Umbilical cord (tissue), 2 donors: Measurements from ENCODE around the gene GUCD1. TPM values are rescaled to one million over a fixed set of nuclear protein-coding genes. Genes with fewer than 3 reads are reported as not detected.

ENCODE experiments used
- DNase-seq: peaks from one replicate; pipeline ENCODE4 v3.0.0-alpha.2; 2015; ENCODE audit warnings: low spot score
- total RNA-seq: library from RNA; depleted of rRNA; stranded (reverse); fragments of >200 nt; gene quantifications from one replicate; pipeline ENCODE4 v1.2.3, GENCODE V29; 2014; ENCODE audit warnings: low replicate concordance; ENCODE audit not compliant: insufficient read depth

The GUCD1 gene
- total RNA-seq, 1 donor from 2014 or later, result 70.5 TPM

DNA sequence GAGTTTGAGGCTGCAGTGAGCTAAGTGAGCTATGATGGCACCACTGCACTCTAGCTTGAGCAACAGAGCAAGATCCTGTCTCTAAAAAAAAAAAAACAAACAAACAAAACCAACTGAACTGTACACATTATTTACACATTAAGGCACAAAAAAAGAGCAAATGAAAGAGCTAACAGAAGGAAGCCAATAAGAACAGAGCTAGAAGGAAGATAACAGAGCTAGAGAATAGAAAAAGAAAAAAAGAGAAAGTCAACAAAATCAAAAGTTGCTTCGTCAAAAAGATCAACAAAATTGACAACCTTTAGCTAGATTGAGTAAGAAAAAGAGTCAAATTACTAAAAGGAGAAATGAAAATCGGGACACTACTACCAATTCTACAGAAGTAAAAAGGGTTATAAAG lies 25.0 kb downstream of the GUCD1 start:
- no peak for DNase-seq

DNA sequence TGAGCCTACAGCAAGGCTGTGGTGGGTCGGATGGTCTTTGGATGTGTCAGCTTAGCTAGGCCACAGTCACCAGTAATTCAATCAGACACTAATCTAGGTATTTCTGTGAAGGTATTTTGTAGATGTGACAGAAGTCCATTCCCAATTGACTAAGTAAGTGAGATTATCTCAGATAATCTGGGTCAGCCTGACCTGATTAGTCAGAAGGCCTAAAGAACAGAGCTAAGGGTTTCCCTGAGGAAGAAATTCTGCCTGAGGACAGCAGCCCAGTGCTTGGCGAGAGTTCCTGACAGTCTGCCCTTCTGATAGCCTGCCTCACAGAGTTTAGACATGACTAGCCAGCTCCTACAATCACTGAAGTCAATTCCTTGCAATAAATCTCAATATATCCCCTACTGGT lies 28.7 kb downstream of the GUCD1 start:
- no peak for DNase-seq

DNA sequence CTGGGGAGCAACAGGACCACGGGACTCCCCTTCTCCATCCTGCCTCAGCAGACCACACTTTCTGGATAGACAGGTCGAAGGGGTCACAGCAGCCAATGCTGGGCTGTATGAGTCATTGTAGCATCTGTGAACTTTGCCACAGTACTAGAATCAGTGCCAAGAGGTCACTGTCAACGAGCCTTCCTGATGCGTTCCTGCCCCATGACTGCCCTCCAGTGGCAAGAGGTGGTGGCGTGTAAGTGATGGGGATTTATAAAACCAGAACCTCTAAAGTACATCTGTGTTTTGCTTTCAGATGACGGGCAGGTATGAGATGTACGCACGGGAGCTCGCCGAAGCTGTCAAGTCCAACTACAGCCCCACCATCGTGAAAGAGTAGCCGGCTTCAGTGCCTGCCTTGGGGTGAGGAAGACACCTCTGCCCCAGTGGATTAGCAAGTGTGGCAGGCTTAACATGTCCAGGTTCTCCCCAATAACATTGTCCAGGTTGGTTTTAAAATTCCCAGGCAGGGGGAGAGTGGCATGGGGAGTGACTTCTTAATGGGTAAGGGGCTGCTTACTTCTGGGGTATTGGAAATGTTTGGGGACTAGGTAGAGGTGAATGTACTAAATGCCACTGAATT lies 29.4 kb downstream of the GUCD1 start:
- DNase-seq, result peak; percentile 69

DNA sequence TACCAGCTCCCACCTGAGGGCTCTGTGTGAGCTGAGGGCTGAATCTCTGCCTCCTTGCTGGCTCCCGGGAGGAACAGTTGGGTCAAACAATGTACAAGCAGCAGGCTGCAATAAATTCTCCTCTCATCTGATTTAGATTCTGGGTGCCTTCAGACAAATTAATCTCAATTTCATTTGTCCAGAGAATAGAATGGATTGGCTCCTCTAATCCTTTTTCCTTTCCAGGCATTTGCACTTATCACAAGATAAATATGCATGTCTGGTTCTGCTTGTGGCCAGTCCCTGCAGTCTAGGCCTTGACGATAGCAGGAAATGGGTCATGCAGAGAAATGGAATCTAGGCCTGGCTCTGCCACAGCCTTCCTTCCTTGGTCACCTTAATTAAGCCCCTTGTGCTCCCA lies 31.1 kb downstream of the GUCD1 start:
- peak; percentile 39 for DNase-seq

DNA sequence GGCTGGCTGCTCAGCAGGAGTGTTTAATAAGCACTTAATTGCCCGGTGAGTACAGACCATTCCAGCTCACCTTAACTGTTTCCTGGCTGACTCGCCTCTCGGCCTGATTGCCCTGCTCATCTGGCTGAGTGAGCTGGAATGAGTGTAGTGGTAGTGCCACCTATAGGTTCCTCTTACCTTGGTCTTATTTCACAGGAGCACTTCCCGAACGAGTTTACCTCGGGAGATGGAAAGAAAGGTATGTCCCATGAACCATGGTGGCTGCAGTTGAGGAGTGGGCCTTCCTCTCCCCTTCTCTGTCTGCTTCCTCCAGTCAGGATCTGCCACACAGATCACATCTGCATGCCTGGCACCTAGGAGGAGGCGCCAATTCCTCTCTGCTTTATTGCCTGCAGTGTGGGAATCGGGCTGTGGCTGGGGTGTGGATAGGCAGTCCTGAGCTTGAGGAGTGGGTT lies 33.1 kb downstream of the GUCD1 start:
- DNase-seq, result peak; percentile 57

DNA sequence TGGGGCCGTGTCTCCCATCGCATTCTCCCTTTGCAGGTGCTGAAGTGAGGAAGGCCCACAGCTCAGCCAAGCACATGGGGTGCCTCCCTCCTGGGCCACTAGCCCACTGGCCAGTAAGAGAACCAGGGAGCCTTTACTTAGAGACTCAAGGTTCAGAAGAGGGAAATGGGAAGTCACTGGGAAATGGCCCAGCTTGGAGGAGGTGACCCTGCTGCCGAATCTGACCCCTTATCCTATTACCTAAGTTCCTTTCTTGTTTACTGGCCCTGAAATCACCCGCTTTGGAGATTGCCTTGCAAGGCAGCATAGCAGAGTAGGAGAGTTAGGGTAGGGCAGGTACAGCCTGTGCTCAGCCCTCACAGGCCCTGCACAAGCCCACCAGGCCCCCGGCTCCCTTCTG lies 35.4 kb downstream of the GUCD1 start:
- no peak for DNase-seq

DNA sequence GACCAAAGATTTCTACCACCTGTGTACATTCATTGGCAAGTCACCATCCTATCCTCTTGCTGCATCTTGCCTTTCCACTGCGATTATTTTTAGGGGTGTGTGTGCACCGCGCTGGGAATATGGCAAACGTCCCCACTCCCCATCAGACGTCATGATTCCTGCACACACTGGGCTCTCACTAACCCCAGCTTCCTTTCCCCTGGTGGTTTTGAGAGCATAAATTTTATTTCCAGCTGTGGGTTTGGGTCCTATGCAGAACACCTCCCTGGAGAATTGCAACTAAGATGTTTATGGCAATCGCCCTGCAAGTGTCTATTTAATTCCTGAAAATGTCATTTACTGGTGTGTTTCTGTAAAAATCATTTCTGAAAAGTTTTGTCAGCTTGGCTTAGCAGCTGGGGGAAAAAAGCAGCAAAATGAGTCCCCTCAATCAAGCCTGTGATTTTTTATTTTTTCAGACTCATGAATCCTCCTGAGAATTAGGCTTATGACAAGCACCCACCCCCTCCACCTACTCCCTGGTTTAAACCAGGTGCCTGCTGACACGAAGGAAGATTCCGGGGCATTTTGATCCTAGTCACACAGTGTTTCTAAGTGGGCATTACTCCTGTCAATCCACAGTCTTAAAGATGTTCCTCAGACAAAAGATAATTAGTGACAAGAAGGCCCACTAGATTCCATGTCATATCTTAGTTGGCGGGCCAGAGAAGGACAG lies 36.0 kb downstream of the GUCD1 start:
- DNase-seq, result no peak

DNA sequence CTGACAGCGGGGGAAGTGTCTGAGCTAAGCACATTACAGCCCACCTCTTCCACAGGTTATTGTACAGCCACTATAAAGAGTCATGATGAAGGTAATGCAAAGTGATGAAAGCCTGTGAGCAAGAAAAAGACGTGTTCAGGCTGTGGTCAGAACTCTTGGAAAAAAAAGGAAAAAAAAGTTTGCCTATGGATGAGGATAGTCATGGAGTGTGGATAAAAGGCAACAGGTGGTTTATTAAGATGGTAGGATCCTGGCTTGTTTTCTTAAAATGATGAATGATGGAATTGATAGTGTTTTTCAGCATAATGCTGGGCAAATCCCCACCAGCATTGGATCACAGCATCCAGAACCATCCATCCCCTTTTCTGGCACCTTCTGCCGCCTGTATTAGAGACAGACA lies 36.7 kb downstream of the GUCD1 start:
- no peak for DNase-seq

DNA sequence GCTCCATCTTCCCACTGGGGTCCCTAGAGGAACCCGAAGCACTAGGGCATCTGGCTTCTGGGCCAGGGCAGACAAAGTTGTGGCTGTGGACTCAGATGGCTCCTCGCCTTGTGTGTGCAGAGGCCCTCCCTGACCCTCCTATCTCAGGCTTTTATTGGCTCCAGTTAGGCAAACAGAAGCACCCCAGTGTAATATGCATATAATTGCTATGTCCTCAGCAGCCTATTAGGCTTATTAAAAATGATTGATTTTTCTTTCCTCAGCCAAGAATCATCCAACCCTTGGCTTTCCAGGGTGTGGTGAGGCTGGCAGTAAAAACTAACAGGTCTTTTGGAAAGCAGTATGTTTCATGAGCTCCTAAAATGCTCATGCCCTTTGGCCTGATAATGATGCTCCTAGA lies 37.5 kb downstream of the GUCD1 start:
- DNase-seq, result no peak

DNA sequence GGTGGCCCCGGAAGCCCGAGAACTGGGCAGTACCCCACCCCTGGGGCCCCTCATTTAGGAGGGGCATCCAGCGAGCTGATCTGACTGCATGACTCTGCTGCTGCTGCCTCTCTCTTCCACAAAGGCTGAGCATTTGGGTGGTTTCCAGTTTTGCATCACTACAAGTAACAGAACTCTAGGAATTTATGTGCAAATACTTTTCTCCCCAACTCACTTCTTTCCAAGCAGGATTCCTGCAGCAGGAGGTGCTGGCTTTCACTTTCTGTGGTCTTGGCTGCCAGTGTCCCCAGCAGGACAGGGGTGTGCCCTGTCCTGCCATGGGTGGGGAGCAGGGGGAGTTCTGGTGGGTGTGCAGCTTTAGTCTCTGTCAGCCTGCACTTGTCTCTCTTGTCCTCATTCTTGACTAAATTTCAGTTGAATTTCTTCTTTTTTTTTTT lies 38.6 kb downstream of the GUCD1 start:
- peak; percentile 95 for DNase-seq

DNA sequence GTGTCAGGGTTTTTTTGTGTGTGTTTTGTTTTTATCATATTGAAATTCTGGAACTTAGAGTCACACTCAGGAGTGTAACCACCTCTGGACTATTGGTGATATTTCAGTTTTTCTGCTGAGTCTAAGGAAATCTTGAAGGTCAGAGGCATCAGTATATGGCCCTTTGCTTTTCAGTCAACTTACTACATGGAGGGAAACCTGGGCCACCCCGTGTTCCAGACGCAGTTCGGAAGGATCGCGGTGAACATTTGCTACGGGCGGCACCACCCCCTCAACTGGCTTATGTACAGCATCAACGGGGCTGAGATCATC lies 40.0 kb downstream of the GUCD1 start:
- no peak for DNase-seq

DNA sequence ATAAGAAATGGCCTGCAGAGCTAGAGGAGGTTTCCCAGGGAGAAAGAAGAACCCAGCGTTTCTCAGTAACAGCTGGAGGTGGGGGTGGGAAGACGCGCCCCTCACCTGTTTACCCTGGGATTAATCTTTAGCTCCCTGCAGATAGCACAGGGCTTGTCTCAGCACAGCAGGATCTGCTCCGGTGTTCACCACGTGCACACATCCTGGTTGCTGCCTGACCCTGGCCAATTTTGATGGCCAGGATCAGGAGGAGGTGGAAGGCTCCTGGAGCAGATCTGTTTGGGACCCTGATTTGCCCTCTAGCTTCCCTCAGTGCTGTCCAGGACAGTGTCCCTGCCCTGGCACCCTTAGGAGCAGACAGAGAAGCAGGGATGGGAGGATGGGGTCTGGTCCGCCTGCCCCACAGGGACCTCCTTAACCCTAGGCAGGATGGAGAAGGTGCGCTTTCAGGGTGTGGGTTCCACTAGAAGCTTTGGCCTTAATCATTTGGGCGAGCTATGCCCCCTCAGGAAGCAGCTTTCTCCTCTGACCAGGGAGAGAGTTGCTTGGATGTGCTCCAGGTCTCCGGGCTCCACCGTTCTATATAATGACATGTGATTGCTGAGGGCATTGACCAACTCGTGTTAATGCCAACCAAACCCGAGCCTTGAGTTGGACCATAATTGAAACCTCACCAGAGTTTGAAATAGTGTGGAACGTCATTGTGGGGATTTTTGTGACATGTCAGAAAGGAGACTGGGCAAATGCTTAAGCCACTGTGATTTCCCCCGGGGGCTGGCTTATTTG lies 40.5 kb downstream of the GUCD1 start:
- DNase-seq, result no peak

DNA sequence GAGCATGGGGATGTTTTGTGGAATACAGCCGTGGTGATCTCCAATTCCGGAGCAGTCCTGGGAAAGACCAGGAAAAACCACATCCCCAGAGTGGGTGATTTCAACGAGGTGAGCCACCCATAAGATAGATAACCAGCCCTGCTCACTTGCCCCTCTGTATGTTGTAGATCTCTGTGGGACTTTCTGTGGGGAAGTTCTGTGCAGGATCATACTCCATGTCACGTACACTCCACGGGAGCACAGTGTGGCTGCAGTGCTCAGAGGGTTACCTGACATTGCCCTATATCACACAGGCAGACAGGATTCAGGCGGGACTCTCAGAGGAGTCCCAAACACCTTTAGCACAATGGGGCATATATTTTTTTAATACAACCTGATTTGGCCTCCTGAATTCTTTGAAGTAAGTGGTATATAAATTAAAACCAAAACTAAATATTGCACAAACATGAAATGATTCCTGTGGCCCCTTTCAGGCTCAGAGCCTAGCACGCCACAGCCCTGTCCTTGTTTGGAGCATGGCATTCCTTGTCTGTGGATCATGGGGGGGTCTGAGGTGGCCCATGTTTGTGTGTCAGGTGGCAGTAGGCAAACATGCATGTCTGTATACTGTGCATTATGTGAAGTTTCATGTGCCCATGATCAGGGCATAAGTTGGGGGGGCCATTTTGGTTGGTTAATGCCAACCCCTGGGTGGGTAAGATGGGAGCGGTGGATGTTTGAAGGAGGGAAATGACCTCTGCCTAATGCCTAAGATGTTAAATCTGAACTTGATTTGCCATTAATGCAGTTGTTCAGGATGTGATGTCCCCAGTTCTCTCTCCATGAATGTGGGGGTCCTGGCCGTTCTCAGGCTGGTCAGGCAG lies 41.3 kb downstream of the GUCD1 start:
- no peak for DNase-seq

DNA sequence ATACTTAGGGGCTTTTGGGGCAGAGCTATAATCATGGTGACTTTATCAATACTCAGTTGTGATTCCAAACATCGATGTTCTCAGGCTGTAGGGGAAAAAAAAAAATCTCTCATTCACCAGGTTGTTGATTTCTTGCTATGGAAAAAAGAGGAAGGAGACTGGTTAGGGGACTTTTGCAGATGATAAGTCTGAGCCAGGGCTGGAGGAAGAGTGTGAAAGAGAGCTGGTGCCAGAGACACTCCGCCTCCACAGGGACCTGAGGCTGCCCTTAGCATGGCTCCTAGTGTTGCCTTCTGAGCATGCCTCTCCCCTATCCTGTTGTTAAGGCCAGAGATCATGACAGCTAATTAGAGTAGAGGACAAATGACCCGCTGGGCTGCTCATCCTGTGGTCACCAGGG lies 42.9 kb downstream of the GUCD1 start:
- no peak for DNase-seq

DNA sequence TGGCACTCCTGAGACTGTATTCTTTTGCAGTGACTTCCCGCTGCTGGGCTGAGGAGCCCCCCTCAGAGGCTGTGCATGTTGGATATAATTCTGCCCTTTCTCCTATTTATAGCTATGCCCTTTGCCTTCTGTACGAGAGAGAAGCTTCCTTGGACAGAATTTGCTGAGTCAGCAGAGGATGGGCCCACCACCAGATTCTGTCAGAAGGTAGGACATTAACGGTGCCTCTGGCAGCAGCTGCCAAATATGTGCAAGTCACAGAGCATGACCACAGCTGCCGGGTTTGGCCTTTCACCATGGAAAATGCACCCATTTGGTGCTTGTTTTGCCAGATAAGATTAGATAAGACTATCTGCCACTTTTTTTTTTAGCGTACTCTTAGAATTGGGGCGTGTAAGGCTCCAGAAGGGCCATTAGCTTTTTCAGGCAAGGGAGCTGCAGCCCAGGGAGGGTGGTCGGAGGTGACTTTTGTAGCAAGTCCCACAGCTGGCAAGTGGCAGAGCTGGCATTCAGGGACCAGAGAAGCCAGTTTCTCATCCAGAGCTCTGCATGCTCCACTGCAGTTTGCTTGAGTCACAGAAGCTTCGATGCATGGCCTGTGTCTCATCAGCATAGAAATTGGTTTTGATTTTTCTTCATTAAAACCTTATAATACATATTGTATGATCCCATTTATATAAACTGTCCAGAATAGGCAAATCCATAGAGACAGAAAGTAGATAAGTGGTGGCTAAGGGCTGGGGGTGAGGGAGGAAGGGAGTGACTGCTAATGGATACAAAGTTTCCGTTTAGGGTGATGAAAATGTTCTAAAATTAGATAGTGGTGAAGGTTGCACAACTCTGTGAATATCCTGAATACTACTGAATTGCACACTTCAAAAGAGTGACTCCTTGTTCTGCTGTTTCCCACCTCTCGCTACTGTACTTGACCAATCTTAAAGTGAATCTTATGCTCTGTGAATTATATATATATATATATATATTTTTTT lies 44.0 kb downstream of the GUCD1 start:
- peak; percentile 49 for DNase-seq

DNA sequence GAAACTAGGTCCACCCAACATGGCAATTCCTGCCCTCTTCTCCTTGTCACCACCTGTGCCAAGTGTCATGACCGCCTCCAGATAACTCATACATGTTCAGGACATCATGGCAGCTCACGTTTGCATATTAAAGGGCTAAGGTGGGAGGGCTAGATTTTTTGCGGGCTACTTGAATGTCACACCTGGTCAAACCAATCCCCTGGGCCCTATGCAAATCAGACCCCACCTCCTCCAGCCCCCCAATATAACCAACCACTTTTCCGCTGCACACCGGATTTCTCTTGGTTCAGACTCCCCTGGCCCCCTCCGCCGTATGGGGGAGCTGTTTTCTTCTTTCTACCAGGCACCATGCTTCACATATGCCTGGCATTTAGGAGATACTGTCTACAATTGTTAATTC lies 47.2 kb downstream of the GUCD1 start:
- no peak for DNase-seq

DNA sequence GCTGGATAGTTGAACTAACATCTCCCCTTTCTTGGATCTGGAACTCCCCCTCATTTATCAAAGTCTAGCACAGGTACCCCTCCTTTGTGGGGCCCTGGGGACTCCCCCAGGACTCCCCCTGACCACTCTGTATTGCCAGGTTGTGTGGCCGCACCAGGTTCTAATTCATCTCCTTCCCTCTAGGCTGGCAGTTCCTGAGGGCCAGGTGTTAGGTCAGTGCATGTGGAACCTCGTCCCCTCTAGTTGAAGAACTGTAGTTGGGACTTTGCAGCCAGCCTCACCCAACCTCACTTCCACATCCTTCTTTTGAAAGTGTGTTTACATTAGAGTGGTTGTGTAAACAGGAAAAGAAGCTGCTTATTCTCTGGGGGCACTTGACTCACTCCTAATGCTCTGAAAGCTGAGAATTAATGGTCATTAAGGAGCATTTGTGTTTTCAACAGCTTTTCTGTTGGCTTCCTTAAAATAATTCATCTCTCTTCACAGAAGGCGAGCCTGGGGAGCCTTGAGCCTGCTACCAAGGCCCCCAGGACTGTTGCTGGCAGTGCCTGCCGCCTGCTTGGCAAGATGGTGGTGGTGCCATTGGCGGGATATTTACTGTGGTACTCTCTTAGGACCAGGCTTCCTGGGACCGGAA lies 48.0 kb downstream of the GUCD1 start:
- no peak for DNase-seq

DNA sequence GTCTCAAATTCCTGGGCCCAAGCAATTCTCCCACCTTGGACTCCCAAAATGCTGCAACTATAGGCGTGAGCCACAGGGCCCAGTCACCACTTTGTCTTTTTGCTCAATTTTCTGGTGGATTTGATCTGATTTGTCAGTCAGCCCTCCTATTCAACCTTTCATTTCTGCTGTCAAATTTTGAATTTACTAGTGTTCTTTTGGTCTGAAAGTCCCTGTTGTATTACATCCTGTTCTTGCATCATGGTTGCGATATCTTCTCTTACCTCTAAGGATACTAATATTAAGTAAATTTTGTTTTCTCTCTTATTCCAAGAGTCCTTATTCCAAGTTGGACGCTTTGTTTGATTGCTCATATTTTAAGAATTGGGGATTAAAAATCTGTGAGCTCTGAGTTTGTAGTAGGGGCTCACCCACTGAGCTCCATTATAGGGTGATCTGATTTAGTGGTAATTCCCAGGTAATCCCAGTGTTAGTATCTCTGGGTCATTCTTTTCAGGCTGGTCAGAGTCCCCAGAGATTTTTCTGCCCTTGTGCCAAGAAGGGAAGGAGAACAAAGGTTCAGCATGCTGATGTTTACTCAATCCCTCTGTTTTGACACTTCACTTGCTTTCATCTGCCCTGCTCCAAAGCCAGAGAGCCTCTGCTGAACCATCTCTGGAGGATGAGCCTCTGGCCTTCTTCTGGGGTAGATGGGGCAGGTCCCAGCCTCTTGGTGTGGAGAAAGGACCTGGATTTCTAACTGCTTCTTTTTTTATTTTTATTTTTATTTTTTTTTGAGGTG lies 49.8 kb downstream of the GUCD1 start:
- DNase-seq, result no peak

DNA sequence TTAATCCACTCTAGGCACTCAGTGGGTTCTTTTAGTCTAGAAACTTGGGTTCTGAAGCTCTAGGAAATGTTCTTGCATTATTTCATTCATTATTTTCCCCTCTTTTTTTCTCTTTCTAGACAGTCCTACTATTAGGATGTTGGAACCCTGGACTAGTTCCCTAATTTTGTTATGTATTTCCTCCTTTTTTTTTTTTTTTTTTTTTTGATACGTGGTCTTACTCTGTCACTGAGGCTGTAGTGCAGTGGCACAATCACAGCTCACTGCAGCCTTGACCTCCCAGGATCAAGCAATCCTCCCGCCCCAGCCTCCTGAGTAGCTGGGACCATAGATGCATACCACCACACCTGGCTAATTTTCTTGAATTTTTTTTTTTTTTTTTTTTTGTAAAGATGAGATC lies 50.4 kb downstream of the GUCD1 start:
- no peak for DNase-seq
